Measurements from ENCODE around the gene COX4I2. TPM values are rescaled to one million over a fixed set of nuclear protein-coding genes. Genes with fewer than 3 reads are reported as not detected.

Gene COX4I2
- total RNA-seq, 4 donors from 2014 or later: 2.5 TPM; not detected in 3

DNA sequence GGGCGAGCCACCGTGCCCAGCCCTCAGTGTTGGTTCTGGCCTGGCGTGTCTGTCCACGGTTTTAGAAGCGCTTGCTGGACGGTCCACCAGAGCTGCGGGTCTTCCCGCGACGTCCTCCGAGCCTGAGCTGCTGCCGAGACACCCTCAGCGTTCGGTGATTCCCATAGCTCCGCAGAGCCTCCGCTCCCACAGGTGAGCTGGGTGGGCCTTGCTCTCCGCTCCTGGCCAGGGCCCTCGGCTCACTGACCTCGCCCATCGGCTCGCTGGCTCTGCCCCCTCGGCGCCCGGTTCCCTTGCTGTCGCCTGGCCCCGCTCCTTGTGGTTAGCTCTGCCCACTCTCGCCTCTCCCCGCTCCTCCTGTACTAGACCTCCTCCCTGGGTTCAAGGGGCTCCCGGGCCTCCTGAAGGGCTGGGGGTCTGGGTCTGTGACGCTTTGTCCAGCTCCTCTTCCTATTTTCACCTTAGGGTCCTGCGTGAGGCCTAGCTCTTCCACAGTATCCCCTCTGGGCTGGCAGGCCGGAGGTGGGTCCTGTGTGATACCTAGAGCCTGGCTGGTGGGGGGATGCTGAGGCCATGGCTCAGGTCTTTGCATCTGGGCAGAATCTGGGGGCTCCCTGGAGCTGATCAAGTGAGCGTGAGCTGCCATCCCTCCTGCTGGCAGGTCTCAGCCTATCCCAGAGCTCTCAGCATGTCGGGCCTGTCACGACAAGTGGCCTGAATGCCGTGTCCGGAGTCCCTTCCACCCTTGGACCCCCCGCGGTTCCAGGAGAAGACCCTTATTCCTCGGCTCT is 5.0 kb upstream of the COX4I2 start:
- TF ChIP-seq, protein P1, sequence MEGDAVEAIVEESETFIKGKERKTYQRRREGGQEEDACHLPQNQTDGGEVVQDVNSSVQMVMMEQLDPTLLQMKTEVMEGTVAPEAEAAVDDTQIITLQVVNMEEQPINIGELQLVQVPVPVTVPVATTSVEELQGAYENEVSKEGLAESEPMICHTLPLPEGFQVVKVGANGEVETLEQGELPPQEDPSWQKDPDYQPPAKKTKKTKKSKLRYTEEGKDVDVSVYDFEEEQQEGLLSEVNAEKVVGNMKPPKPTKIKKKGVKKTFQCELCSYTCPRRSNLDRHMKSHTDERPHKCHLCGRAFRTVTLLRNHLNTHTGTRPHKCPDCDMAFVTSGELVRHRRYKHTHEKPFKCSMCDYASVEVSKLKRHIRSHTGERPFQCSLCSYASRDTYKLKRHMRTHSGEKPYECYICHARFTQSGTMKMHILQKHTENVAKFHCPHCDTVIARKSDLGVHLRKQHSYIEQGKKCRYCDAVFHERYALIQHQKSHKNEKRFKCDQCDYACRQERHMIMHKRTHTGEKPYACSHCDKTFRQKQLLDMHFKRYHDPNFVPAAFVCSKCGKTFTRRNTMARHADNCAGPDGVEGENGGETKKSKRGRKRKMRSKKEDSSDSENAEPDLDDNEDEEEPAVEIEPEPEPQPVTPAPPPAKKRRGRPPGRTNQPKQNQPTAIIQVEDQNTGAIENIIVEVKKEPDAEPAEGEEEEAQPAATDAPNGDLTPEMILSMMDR (IDR thresholded peaks at IDR 0.05): no peak
- TF ChIP-seq POLR2A (IDR thresholded peaks at IDR 0.05): no peak
- no peaks in the 10 kb centered on the region for H3K36me3 ChIP-seq
- no peak overlapping the region for H3K27ac ChIP-seq
- H3K27me3 ChIP-seq: no peaks in the 10 kb centered on the region
- H3K4me1 ChIP-seq: no peaks in the 10 kb centered on the region
- DNase-seq: no peak
- H3K9me3 ChIP-seq: no peaks in the 10 kb centered on the region
- H3K4me3 ChIP-seq: no peak overlapping the region

DNA sequence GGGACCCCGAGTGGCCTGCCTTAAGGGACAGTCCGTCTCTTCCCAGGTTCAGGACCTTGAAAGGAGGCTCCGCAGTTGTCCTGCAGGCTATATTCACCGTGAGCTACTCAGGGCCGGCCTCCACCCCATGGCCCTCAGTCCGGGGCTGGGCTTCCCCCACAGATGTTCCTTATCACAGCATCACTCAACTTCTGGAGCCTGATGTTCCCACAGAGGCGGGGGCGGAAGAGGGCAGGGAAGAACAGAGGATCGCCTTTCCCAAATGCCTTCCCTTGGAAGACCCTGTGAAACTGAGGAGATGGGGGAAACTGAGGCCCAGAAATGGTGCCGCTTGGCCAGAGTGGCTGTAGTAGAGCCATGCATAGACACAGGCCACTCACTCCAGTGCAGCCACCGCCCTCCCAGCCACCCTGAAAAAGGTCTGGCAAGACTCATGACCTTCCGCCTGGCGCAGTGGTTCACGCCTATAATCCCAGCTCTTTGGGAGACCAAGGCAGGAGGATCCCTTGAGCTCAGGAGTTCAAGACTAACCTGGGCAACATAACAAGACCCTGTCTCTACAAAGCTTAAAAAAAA is 4.3 kb upstream of the COX4I2 start:
- TF ChIP-seq POLR2A (IDR thresholded peaks at IDR 0.05): no peak
- TF ChIP-seq, protein P1 (IDR thresholded peaks at IDR 0.05): no peak
- H3K4me3 ChIP-seq: no peak overlapping the region
- DNase-seq: no peak
- H3K36me3 ChIP-seq: no peaks in the 10 kb centered on the region
- H3K4me1 ChIP-seq: no peaks in the 10 kb centered on the region
- no peak overlapping the region for H3K27ac ChIP-seq
- H3K9me3 ChIP-seq: no peaks in the 10 kb centered on the region
- no peaks in the 10 kb centered on the region for H3K27me3 ChIP-seq

DNA sequence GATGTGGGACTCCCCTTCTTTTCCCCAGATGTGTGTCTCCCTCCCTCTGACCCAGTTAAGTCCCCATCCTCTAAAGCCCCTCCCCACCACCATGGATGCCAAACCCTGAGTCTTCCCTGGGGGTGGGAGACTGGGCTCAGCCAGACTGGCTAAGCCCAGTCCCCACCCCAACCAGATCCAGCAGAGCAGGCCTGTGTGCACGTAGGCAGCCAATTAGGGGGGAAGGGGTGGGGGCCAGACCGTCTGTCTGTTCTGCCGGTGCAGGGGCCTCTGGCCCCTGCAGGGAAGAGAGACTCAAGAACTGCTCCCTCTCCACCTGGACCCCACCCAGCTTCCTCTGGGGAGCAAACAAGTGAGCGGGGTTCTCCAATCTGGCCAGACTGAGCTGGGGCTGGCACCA is 605 bp downstream of the COX4I2 start:
- TF ChIP-seq, protein P1 (IDR thresholded peaks at IDR 0.05): no peak
- no peak for TF ChIP-seq POLR2A (IDR thresholded peaks at IDR 0.05)
- Histone ChIP-seq H3K36me3 (no peaks in the 10 kb centered on the region), H3K4me3 (no peak overlapping the region), H3K27ac (no peak overlapping the region), H3K9me3 (no peaks in the 10 kb centered on the region), H3K27me3 (no peaks in the 10 kb centered on the region), H3K4me1 (no peaks in the 10 kb centered on the region)
- no peak for DNase-seq

DNA sequence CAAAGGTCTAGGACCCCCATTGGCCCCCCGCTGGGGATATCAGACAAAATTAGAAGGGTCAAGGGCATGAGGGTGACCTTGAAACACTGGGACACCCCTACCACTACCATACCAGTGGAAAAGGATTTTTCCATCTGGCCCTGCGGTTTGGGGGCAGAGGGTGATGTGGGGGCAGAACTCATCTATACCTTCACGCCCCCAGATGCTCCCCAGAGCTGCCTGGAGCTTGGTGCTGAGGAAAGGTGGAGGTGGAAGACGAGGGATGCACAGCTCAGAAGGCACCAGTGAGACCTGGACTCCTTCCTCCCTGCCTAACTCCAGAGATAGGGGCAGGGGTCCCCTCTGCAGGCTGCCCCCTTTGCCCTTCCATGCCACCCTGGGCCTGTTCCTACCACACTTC is 1.1 kb downstream of the COX4I2 start:
- Histone ChIP-seq H3K4me1 (no peaks in the 10 kb centered on the region), H3K9me3 (no peaks in the 10 kb centered on the region), H3K27ac (no peak overlapping the region), H3K4me3 (no peak overlapping the region), H3K27me3 (no peaks in the 10 kb centered on the region), H3K36me3 (no peaks in the 10 kb centered on the region)
- DNase-seq: no peak
- TF ChIP-seq, protein P1 (IDR thresholded peaks at IDR 0.05): no peak
- no peak for TF ChIP-seq POLR2A (IDR thresholded peaks at IDR 0.05)

DNA sequence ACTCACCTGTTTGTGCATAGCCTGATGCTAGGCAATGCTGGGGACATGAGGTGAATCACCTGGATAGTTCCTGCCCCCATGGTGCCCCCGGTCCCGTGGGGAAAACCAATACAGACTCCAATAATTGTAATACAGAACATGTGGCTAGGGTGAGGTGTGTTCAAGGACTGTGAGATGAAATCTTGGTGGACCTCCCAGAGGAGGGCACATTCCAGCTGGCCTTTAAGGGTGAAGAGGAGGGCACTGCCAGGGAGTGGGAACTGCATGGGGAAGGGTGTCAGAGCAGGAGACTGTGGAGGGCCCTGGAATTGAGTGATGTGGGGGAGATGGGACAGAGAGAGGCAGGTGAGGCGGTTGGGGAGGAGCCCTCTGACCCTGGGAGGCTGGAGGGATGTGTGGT is 2.5 kb downstream of the COX4I2 start:
- no peak overlapping the region for H3K4me3 ChIP-seq
- no peak for TF ChIP-seq POLR2A (IDR thresholded peaks at IDR 0.05)
- TF ChIP-seq, protein P1 (IDR thresholded peaks at IDR 0.05): no peak
- no peaks in the 10 kb centered on the region for H3K9me3 ChIP-seq
- no peaks in the 10 kb centered on the region for H3K36me3 ChIP-seq
- DNase-seq: no peak
- no peak overlapping the region for H3K27ac ChIP-seq
- no peaks in the 10 kb centered on the region for H3K4me1 ChIP-seq
- H3K27me3 ChIP-seq: no peaks in the 10 kb centered on the region

Measured in Peyer's patch (tissue), 4 donors.